ENCODE measurements around the gene MDGA2. TPM values are rescaled to one million over a fixed set of nuclear protein-coding genes. Genes with fewer than 3 reads are reported as not detected.
A peak's percentile ranks its signal among the peaks of the same experiment; 100 is the strongest.

MDGA2 gene
- total and polyA plus RNA-seq, 2 of the 8 experiments (the other 6 are each of a cell fraction or from before 2014, with no cell fraction given), result 0.11 to 0.69 TPM

GRCh38 chr14:46920542-46920941 lies 754.9 kb downstream of the MDGA2 start:
- H3K9me3 ChIP-seq (ENCODE audit: insufficient read depth in 2 of 2, low read depth in 1 of 2, low read length in 1 of 2), result no peaks in the 10 kb centered on the region
- 92% methylated on average over 3 of the region's 3 CpGs; no CpG with 5 or more reads in 1 of the 2 experiments for WGBS, 2 experiments (ENCODE audit: extremely low coverage in 1 of 2, insufficient coverage in 1 of 2, insufficient read length in 1 of 2, insufficient replicate concordance in 2 of 2, low coverage in 1 of 2, low lambda C conversion rate in 2 of 2, missing lambda C conversion rate in 1 of 2)
- no peaks in the 10 kb centered on the region for H3K4me1 ChIP-seq (replicated peaks in 1 of 4; ENCODE audit: control insufficient read depth in 3 of 4, insufficient read depth in 4 of 4, low read length in 3 of 4)
- H4K91ac ChIP-seq (replicated peaks; ENCODE audit: insufficient read length, low read length), result no peak overlapping the region
- H3K36me3 ChIP-seq (ENCODE audit: control insufficient read depth in 2 of 4, insufficient read depth in 4 of 4, low read length in 3 of 4), result no peaks in the 10 kb centered on the region
- CTCF ChIA-PET (ENCODE audit: partially characterized antibody), result interaction anchor here (0.8 to 1.4 kb wide), 4 partner anchors 11 to 42 kb away, joined by 3 to 8 read pairs (median 4); no protein-coding TSS in a partner anchor
- H3K4me2 ChIP-seq (ENCODE audit: insufficient read depth in 1 of 2, low read depth in 2 of 2, low read length in 2 of 2), result no peak overlapping the region
- DNase-seq (ENCODE audit: low read depth in 1 of 2, low spot score in 2 of 2) (no peak), FAIRE-seq (no peak)
- H3K27me3 ChIP-seq (replicated peaks in 1 of 4; ENCODE audit: control insufficient read depth in 3 of 4, extremely low read depth in 1 of 4, insufficient read depth in 3 of 4, low read length in 3 of 4), result no peaks in the 10 kb centered on the region
- no peak overlapping the region for H2BK20ac ChIP-seq (ENCODE audit: low read length)
- no peak overlapping the region for H4K5ac ChIP-seq (ENCODE audit: insufficient read length, low read depth, low read length)
- H3K9ac ChIP-seq (replicated peaks in 1 of 4; ENCODE audit: extremely low read depth in 1 of 4, low read depth in 3 of 4, low read length in 3 of 4), result no peak overlapping the region
- no peak overlapping the region for H2BK120ac ChIP-seq (replicated peaks; ENCODE audit: low read depth, low read length)
- H2AFZ ChIP-seq (ENCODE audit: low read length), result no peak overlapping the region
- H3K27ac ChIP-seq (ENCODE audit: low read depth, low read length), result no peak overlapping the region
- H3K23me2 ChIP-seq (ENCODE audit: low read depth, low read length), result no peaks in the 10 kb centered on the region
- no peak overlapping the region for H2BK5ac ChIP-seq (ENCODE audit: low read depth, low read length)
- no peaks in the 10 kb centered on the region for H4K20me1 ChIP-seq (replicated peaks in 1 of 2; ENCODE audit: control insufficient read depth in 1 of 2, insufficient read depth in 2 of 2, low read length in 2 of 2)
- H4K8ac ChIP-seq (ENCODE audit: extremely low read depth, insufficient read depth, low read length), result no peak overlapping the region
- H3K23ac ChIP-seq (ENCODE audit: insufficient read length), result no peak overlapping the region
- H3K79me2 ChIP-seq (ENCODE audit: control insufficient read depth in 1 of 2, insufficient read depth in 2 of 2, low read length in 2 of 2), result no peaks in the 10 kb centered on the region
- no peak overlapping the region for H2AK5ac ChIP-seq (ENCODE audit: low read depth, low read length)
- H3K14ac ChIP-seq (ENCODE audit: insufficient read length), result no peak overlapping the region
- no peak overlapping the region for H2BK15ac ChIP-seq (ENCODE audit: low read length)
- no peak overlapping the region for H3K18ac ChIP-seq (ENCODE audit: extremely low read depth, low read length)
- no peak overlapping the region for H3K56ac ChIP-seq (replicated peaks; ENCODE audit: insufficient read length, low read depth, low read length)
- H3K79me1 ChIP-seq (ENCODE audit: low read depth, low read length), result no peaks in the 10 kb centered on the region
- H2BK12ac ChIP-seq (ENCODE audit: low read depth, low read length), result no peak overlapping the region
- H3K4me3 ChIP-seq (ENCODE audit: extremely low read depth in 1 of 4, insufficient read depth in 2 of 4, low read depth in 3 of 4, low read length in 4 of 4), result no peak overlapping the region
- POLR2A ChIA-PET (ENCODE audit: partially characterized antibody), result no interaction called here
- H3K4ac ChIP-seq (replicated peaks; ENCODE audit: insufficient read length, low read depth, low read length), result no peak overlapping the region
- TF ChIP-seq SRF (IDR thresholded peaks at IDR 0.05; ENCODE audit: low read depth, low read length) (no peak), JUND (IDR thresholded peaks at IDR 0.05; ENCODE audit: low read length) (no peak), RAD21 (IDR thresholded peaks at IDR 0.05 in 1 of 2, conservative IDR thresholded peaks at IDR 0.05 in 1 of 2; ENCODE audit: low read depth in 2 of 2, low read length in 2 of 2) (0 out of 4 replicates have a peak, but pooled peaks of 1 of the 2 experiments have one; percentile 4), TBP (IDR thresholded peaks at IDR 0.05; ENCODE audit: low read depth, low read length) (no peak), BRCA1 (IDR thresholded peaks at IDR 0.05; ENCODE audit: low read depth, low read length) (no peak), KDM4A (IDR thresholded peaks at IDR 0.05; ENCODE audit: low read depth, low read length, severe bottlenecking) (no peak), HDAC2 (IDR thresholded peaks at IDR 0.05; ENCODE audit: borderline replicate concordance in 1 of 2, low read depth in 2 of 2, low read length in 2 of 2) (no peak), SP1 (IDR thresholded peaks at IDR 0.05; ENCODE audit: low read depth, low read length) (no peak), TAF7 (optimal IDR thresholded peaks at IDR 0.05; ENCODE audit: borderline replicate concordance, low read depth, low read length) (no peak)

Data from H1 (cell line).